Measurements from ENCODE around the gene MAP4K4.

MAP4K4 gene

DNA sequence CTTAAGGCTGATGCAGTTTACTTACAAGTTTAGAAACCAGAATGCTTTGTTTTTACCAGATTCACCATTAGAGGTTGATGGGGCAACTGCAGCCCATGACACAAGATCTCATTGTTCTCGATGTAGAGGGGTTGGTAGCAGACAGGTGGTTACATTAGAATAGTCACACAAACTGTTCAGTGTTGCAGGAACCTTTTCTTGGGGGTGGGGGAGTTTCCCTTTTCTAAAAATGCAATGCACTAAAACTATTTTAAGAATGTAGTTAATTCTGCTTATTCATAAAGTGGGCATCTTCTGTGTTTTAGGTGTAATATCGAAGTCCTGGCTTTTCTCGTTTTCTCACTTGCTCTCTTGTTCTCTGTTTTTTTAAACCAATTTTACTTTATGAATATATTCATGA lies 194.9 kb downstream of the MAP4K4 start:
- TF ChIP-seq POLR2A (IDR thresholded peaks at IDR 0.05; ENCODE audit: low read length) (no peak), GATA1 (IDR thresholded peaks at IDR 0.05; ENCODE audit: low read depth, low read length) (no peak)
- no peak for DNase-seq

GRCh38 chr2:101893681-101894381 lies 196.3 kb downstream of the MAP4K4 start:
- TF ChIP-seq GATA1 (IDR thresholded peaks at IDR 0.05; ENCODE audit: low read depth, low read length): no peak
- TF ChIP-seq POLR2A (IDR thresholded peaks at IDR 0.05; ENCODE audit: low read length): no peak
- no peak for DNase-seq

- TF ChIP-seq POLR2A (IDR thresholded peaks at IDR 0.05; ENCODE audit: low read length) (no peak), GATA1 (IDR thresholded peaks at IDR 0.05; ENCODE audit: low read depth, low read length) (no peak)
- no peak for DNase-seq
These were observed 197.5 kb downstream of the MAP4K4 start for GRCh38 chr2:101895039-101895438.

- DNase-seq: no peak
- TF ChIP-seq POLR2A (IDR thresholded peaks at IDR 0.05; ENCODE audit: low read length): no peak
- TF ChIP-seq GATA1 (IDR thresholded peaks at IDR 0.05; ENCODE audit: low read depth, low read length): no peak
These were observed 198.4 kb downstream of the MAP4K4 start for GRCh38 chr2:101895819-101896322.

- no peak for DNase-seq
- TF ChIP-seq POLR2A (IDR thresholded peaks at IDR 0.05; ENCODE audit: low read length) (no peak), GATA1 (IDR thresholded peaks at IDR 0.05; ENCODE audit: low read depth, low read length) (no peak)
These were observed 199.8 kb downstream of the MAP4K4 start for GRCh38 chr2:101897301-101897700.

DNA sequence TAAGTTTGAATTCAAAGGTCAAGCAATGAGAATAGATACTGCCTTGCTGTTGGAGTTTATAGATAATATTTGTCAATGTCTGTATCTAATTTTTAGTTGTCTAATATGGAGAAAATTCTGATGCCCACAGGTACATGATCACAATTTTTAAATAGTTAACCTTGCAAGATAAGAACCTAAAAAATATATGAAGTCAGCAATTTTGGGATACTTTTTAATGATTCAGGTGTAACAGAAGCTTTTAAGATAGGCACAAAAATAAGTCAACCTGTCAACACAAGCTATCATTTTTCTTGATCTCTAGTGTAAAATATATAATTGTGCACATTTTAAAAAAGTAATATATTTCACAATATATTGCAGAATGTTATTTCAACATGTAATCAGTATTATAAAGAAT lies 201.8 kb downstream of the MAP4K4 start:
- TF ChIP-seq POLR2A (IDR thresholded peaks at IDR 0.05; ENCODE audit: low read length): no peak
- no peak for TF ChIP-seq GATA1 (IDR thresholded peaks at IDR 0.05; ENCODE audit: low read depth, low read length)
- no peak for DNase-seq

GRCh38 chr2:101899871-101900270 lies 202.4 kb downstream of the MAP4K4 start:
- no peak for DNase-seq
- no peak for TF ChIP-seq POLR2A (IDR thresholded peaks at IDR 0.05; ENCODE audit: low read length)
- no peak for TF ChIP-seq GATA1 (IDR thresholded peaks at IDR 0.05; ENCODE audit: low read depth, low read length)

DNA sequence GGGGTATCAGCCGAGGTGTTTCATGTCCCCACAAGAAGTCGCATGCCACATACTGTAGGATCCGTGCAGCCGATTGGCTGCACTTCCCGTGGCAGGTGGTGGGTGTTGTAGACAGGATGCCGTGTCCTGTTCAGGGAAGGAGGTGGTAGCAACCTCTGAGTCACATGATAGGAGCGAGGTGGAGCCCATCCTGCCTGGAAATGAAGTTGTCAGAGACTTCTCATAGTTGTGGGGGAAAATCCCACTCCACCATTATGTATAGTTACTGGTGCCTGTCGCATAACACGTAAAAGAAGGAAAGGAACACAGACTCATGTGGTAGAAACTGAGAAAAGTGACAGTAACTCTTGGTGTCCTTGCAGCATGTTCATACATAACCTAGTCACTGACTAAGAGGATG lies 202.9 kb downstream of the MAP4K4 start:
- TF ChIP-seq POLR2A (IDR thresholded peaks at IDR 0.05; ENCODE audit: low read length): no peak
- no peak for TF ChIP-seq GATA1 (IDR thresholded peaks at IDR 0.05; ENCODE audit: low read depth, low read length)
- DNase-seq: no peak

DNA sequence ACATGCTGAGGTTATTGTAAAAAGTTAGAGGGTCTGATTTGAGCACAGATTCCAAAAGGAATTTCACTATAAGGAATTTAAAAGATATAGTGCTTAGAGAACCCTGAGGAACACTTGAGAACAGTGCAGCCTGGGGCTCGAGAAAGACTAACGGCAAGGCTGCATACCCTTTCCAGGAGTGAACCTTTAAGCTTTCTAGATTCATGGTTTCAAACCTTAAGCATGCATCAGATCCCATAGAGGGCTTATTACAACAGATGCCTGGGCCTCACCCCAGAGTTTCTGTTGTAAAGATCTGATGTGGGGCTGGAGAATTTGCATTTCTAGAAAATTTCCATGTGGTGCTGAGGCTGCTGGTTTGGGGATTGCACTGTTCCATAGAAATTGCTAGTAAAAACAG lies 203.7 kb downstream of the MAP4K4 start:
- no peak for DNase-seq
- no peak for TF ChIP-seq GATA1 (IDR thresholded peaks at IDR 0.05; ENCODE audit: low read depth, low read length)
- no peak for TF ChIP-seq POLR2A (IDR thresholded peaks at IDR 0.05; ENCODE audit: low read length)

GRCh38 chr2:101902169-101902568 lies 204.7 kb downstream of the MAP4K4 start:
- no peak for DNase-seq
- TF ChIP-seq GATA1 (IDR thresholded peaks at IDR 0.05; ENCODE audit: low read depth, low read length): no peak
- TF ChIP-seq POLR2A (IDR thresholded peaks at IDR 0.05; ENCODE audit: low read length): no peak

DNA sequence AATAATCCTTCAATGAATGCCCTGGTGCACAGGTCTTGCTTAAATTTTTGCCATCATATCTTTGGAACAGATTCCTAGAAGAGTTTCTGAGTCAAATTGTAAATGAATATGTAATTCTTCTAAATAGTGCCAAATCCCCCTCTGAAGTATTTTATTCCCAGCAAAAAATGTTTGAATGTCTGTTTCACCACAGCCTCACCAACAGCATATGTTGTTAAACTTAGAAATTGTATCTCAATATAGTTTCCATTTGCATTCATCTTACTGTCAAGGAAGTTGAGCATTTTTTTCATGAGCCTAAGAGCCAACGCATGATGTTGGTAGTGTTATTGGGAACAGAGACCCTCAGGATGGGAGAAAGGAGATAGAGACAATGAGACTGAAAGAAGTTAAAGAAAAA lies 207.4 kb downstream of the MAP4K4 start:
- no peak for DNase-seq

DNA sequence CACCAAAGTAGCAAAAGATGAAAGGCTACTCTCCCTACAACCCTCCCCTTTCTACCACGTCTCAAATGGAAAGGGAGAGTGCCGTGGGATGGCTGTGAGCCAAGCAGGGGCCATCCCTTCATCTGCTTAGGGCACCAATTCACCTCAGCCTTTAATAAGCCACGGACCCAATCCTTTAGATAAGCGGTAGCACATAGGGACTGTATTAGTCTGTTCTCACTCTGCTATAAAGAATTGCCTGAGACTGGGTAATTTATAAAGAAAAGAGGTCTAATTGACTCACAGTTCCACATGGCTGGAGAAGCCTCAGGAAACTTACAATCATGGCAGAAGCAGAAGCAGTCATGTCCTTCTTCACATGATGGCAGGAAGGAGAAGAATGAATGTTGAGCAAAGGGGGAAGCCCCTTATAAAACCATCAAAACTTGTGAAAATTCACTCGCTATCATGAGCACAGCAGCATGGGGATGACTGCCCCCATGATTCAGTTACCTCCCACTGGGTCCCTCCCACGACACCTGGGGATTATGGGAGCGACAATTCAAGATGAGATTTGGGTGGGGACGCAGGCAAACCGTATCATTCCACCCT lies 208.3 kb downstream of the MAP4K4 start:
- no peak for TF ChIP-seq GATA1 (IDR thresholded peaks at IDR 0.05; ENCODE audit: low read depth, low read length)
- no peak for TF ChIP-seq POLR2A (IDR thresholded peaks at IDR 0.05; ENCODE audit: low read length)
- no peak for DNase-seq

More for the DNA sequence above, 207.4 kb downstream of the MAP4K4 start:
- no peak for TF ChIP-seq GATA1 (IDR thresholded peaks at IDR 0.05; ENCODE audit: low read depth, low read length)
- no peak for TF ChIP-seq POLR2A (IDR thresholded peaks at IDR 0.05; ENCODE audit: low read length)

GRCh38 chr2:101909760-101910159 lies 212.3 kb downstream of the MAP4K4 start:
- no peak for DNase-seq
- TF ChIP-seq POLR2A (IDR thresholded peaks at IDR 0.05; ENCODE audit: low read length) (no peak), GATA1 (IDR thresholded peaks at IDR 0.05; ENCODE audit: low read depth, low read length) (no peak)

GRCh38 chr2:101912545-101912944 lies 215.0 kb downstream of the MAP4K4 start:
- DNase-seq: no peak

More at GRCh38 chr2:101912545-101912944, 215.0 kb downstream of the MAP4K4 start:
- no peak for TF ChIP-seq POLR2A (IDR thresholded peaks at IDR 0.05; ENCODE audit: low read length)
- no peak for TF ChIP-seq GATA1 (IDR thresholded peaks at IDR 0.05; ENCODE audit: low read depth, low read length)

Data from erythroblast (primary cell).